Liver (tissue), 3 donors: ENCODE results near the gene DIPK1A.

Source experiments
- ATF3 ChIP-seq: IDR thresholded peaks from 2 replicates; pipeline ENCODE4 v1.6.1; 2016; ENCODE audit warnings: antibody characterized with exemption
- CTCF ChIP-seq: fragments of 150-350 bp; IDR thresholded peaks from 2 replicates; pipeline ENCODE4 v1.5.1; 2017; ENCODE audit warnings: improper control_type of control experiment, low read depth, low read length; ENCODE audit not compliant: missing input control
- EGR1 ChIP-seq, 2 donors: IDR thresholded peaks; 2 replicates each; pipeline ENCODE4 v1.6.1; 2016 to 2018; ENCODE audit warnings: antibody characterized with exemption in 2 of 2, low read depth in 2 of 2
- FOXA1 ChIP-seq: IDR thresholded peaks from 2 replicates; pipeline ENCODE4 v1.6.1; 2016; ENCODE audit warnings: antibody characterized with exemption
- GABPA ChIP-seq, 2 donors: IDR thresholded peaks in 1 of 2; conservative IDR thresholded peaks in 1 of 2; 2 replicates each; pipeline ENCODE4 v1.6.1; 2016; ENCODE audit warnings: antibody characterized with exemption in 2 of 2, mild to moderate bottlenecking in 1 of 2, moderate library complexity in 1 of 2
- JUND ChIP-seq, 2 donors: IDR thresholded peaks; 2 replicates each; pipeline ENCODE4 v1.6.1; 2016; ENCODE audit warnings: antibody characterized with exemption in 2 of 2
- MAX ChIP-seq: IDR thresholded peaks from 2 replicates; pipeline ENCODE4 v1.6.1; 2016; ENCODE audit warnings: antibody characterized with exemption
- RAD21 ChIP-seq, 2 donors: IDR thresholded peaks; 2 replicates each; pipeline ENCODE4 v1.6.1; 2016; ENCODE audit warnings: antibody characterized with exemption in 2 of 2, mild to moderate bottlenecking in 2 of 2
- REST ChIP-seq: IDR thresholded peaks from 2 replicates; pipeline ENCODE4 v1.6.1; 2016; ENCODE audit warnings: antibody characterized with exemption, mild to moderate bottlenecking
- RXRA ChIP-seq, 2 donors: IDR thresholded peaks; 2 replicates each; pipeline ENCODE4 v1.6.1; 2017 to 2018; ENCODE audit warnings: antibody characterized with exemption in 2 of 2, mild to moderate bottlenecking in 1 of 2
- SP1 ChIP-seq: IDR thresholded peaks from 2 replicates; pipeline ENCODE4 v1.6.1; 2018; ENCODE audit warnings: antibody characterized with exemption, mild to moderate bottlenecking
- TAF1 ChIP-seq: conservative IDR thresholded peaks from 2 replicates; pipeline ENCODE4 v1.6.1; 2016; ENCODE audit warnings: antibody characterized with exemption, mild to moderate bottlenecking
- YY1 ChIP-seq: IDR thresholded peaks from 2 replicates; pipeline ENCODE4 v1.6.1; 2016; ENCODE audit warnings: antibody characterized with exemption, mild to moderate bottlenecking
- ZBTB33 ChIP-seq: IDR thresholded peaks from 2 replicates; pipeline ENCODE4 v1.6.1; 2016; ENCODE audit warnings: antibody characterized with exemption
- donor health status: healthy.
- donor health status: healthy.

GRCh38 chr1:92968138-92969032 lies 7.1 kb upstream of the DIPK1A start:
- TF ChIP-seq TAF1, result no peak
- TF ChIP-seq CTCF, result peak; percentile 65
- TF ChIP-seq RAD21 (IDR thresholded peaks at IDR 0.05), result peak; percentile 77 to 86
- TF ChIP-seq ATF3, result no peak
- no peak for TF ChIP-seq FOXA1
- TF ChIP-seq REST, result no peak
- no peak for TF ChIP-seq JUND (IDR thresholded peaks at IDR 0.05)
- no peak for TF ChIP-seq YY1
- TF ChIP-seq ZBTB33, result no peak
- TF ChIP-seq MAX, result no peak
- no peak for TF ChIP-seq EGR1 (IDR thresholded peaks at IDR 0.05; ENCODE audit: low read depth in 2 of 2)
- TF ChIP-seq GABPA (IDR thresholded peaks at IDR 0.05 in 1 of 2, conservative IDR thresholded peaks at IDR 0.05 in 1 of 2), result no peak
- peak in 1 of 2 donors; percentile 14 for TF ChIP-seq RXRA (IDR thresholded peaks at IDR 0.05)
- TF ChIP-seq SP1, result no peak
